AG04449 (cell line): ENCODE data around the gene C16orf96.

Experiments
- CTCF ChIA-PET: fragments of 350-600 bp; formaldehyde crosslinking; extraction: SDS; loops from one replicate; lab custom pipeline; 2021; ENCODE audit warnings: antibody characterized with exemption; lab: Yijun Ruan, JAX
- POLR2A ChIA-PET: fragments of 400-600, 350-600 bp; formaldehyde crosslinking; extraction: SDS; loops from one replicate; lab custom pipeline; 2020; ENCODE audit warnings: antibody characterized with exemption, inconsistent platforms; lab: Yijun Ruan, JAX
- DNase-seq: peaks from one replicate; pipeline ENCODE4 v3.0.0-alpha.2; 2010; ENCODE audit warnings: low read depth, low spot score
- H3K4me3 ChIP-seq: 2 replicates; pipeline ENCODE4 v1.5.1; 2011; ENCODE audit warnings: low read depth, mild to moderate bottlenecking, control low read depth, low read length
- TF ChIP-seq, protein P1 (sequence below): IDR thresholded peaks from one replicate; pipeline ENCODE4 v1.5.1; 2011; ENCODE audit warnings: mild to moderate bottlenecking, moderate library complexity, low read length, control low read depth, inconsistent platforms; ENCODE audit not compliant: insufficient read depth; ENCODE audit errors: missing control alignments

The C16orf96 gene

GRCh38 chr16:4588961-4589360 lies 32.8 kb downstream of the C16orf96 start:
- ChIA-PET CTCF (no interaction called here), POLR2A (no interaction called here)
- TF ChIP-seq, protein P1, sequence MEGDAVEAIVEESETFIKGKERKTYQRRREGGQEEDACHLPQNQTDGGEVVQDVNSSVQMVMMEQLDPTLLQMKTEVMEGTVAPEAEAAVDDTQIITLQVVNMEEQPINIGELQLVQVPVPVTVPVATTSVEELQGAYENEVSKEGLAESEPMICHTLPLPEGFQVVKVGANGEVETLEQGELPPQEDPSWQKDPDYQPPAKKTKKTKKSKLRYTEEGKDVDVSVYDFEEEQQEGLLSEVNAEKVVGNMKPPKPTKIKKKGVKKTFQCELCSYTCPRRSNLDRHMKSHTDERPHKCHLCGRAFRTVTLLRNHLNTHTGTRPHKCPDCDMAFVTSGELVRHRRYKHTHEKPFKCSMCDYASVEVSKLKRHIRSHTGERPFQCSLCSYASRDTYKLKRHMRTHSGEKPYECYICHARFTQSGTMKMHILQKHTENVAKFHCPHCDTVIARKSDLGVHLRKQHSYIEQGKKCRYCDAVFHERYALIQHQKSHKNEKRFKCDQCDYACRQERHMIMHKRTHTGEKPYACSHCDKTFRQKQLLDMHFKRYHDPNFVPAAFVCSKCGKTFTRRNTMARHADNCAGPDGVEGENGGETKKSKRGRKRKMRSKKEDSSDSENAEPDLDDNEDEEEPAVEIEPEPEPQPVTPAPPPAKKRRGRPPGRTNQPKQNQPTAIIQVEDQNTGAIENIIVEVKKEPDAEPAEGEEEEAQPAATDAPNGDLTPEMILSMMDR = no peak
- H3K4me3 ChIP-seq = no peak overlapping the region
- DNase-seq = no peak

DNA sequence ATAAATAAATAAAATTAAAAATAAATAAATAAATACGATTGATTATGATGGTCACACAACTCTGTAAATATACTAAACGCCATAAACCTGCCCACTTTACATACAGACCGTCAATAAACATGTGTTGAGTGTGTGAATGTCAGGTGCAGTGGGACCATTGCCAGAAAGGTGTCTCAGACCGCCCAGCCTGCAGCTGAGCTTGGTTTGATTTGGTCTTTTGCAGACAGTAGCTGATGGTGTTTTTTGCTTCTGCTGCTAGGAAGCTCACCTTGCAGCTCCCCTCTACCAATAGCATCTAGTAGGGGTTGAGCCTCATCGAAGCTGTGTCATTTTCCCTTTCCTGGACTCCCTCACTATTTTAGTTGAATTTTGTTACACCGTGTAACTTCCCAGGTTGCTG lies 35.1 kb downstream of the C16orf96 start:
- DNase-seq = no peak
- CTCF ChIA-PET = interaction anchor here (0.8 to 4.1 kb wide), 3 partner anchors 45 to 84 kb away, joined by 3 to 14 read pairs (median 3); no protein-coding TSS in a partner anchor

DNA sequence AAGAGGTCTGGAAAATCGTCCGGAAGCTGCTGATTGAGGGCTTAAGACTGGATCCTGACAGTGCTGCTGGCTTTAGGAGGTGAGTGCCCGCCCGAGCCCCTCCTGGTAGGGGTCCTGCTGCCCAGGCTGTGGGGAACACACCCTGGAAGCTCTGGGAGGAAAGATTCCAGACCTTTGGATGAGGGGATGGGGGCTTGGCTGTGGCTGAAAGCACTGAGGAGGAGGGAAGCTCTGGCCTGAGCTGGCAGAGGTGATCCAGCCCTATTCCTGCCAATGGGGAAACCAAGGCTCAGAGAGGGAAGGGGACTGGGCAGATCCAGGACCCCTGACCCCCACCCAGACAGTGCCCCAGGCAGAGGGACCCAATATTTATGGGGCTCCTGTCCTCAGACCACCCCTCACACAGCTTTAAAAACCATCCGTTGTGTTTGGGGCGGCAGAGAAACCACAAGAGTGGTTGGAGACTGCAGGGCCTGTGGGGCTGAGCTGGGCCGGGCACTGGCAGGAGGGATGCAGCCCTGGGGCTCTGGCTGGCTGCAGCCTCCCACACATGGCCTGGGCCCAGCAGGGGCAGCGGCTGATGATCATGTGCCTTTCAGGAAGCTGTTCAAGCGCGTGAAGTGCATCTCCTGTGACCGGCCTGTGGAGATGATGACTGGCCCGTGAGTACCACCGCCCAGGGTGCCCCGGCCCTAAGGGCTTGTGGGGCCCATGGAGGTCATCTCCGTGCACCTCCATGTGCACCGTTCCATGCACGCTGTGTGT lies 35.7 kb downstream of the C16orf96 start:
- no peak for DNase-seq
- no peak overlapping the region for H3K4me3 ChIP-seq
- ChIA-PET POLR2A (no interaction called here), CTCF (interaction anchor here (0.8 to 4.1 kb wide), 3 partner anchors 45 to 85 kb away, joined by 3 to 14 read pairs (median 3); no protein-coding TSS in a partner anchor)
- TF ChIP-seq, protein P1 = no peak

More for the DNA sequence above, 35.1 kb downstream of the C16orf96 start:
- POLR2A ChIA-PET = no interaction called here
- H3K4me3 ChIP-seq = no peak overlapping the region
- TF ChIP-seq, protein P1 = no peak

DNA sequence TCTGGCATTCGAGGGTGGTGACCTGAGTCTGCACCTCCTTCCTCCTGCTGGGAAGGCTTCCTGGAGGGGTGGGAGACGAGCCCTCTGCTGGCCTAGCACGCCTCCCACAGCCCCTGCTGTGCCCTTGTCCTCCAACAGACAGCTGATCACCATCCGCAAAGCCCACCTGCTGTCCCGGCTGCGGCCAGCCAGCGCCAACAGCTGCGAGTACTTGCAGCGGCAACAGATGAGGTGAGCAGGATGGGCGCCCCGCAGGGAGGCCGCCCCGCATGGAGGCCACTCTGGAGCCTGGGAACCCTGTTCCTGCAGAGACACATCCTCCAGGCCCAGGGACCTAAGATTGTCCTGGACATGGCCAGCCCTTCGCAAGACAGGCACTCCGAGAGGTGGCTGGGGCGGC lies 36.9 kb downstream of the C16orf96 start:
- POLR2A ChIA-PET = no interaction called here
- DNase-seq = no peak
- CTCF ChIA-PET = interaction anchor here (0.6 to 7.1 kb wide), 3 partner anchors 7 to 86 kb away, joined by 3 to 49 read pairs (median 14); no protein-coding TSS in a partner anchor

GRCh38 chr16:4594433-4595410 lies 38.6 kb downstream of the C16orf96 start:
- TF ChIP-seq, protein P1 = no peak
- DNase-seq = no peak
- POLR2A ChIA-PET = no interaction called here
- CTCF ChIA-PET = interaction anchor here (1.4 to 7.1 kb wide), 3 partner anchors 9 to 88 kb away, joined by 3 to 49 read pairs (median 14); no protein-coding TSS in a partner anchor
- no peak overlapping the region for H3K4me3 ChIP-seq

More for the DNA sequence above, 36.9 kb downstream of the C16orf96 start:
- TF ChIP-seq, protein P1 = no peak
- no peak overlapping the region for H3K4me3 ChIP-seq

DNA sequence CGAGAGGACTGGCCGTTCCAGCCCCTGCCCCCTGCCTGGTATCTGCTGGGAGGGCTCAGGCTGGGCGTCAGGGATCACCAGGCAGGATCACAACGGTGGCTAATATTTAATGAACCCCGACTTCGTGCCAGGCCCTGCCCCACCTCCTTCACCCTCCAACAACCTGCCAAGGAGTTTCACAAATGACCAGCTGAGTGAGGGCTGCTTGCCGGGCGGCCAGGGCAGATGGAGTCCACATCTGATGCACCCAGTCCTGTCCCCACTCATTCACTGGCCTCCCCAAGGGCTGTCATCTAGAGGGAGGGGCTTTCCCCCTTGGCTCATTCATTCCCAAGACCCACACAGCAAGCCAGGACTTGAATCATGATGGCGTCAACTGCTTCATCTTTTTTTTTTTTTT lies 41.0 kb downstream of the C16orf96 start:
- H3K4me3 ChIP-seq = no peak overlapping the region
- ChIA-PET CTCF (interaction anchor here (0.9 to 7.1 kb wide), 4 partner anchors 11 to 90 kb away, joined by 3 to 49 read pairs (median 3); no protein-coding TSS in a partner anchor), POLR2A (no interaction called here)
- no peak for DNase-seq
- TF ChIP-seq, protein P1 = no peak
